Activated naive CD4-positive, alpha-beta T cell treated with anti-CD3 and anti-CD28 coated beads, Interleukin-2, amount 10 ng/mL, durations not matched to agents 7 days and 5 days (primary cell): Measurements from ENCODE around the gene SEMA5B.

Experiments used
- CTCF ChIA-PET: fragments of 350-600 bp; sonication (Branson Sonifier 250); formaldehyde crosslinking; loops from one replicate; lab custom pipeline; 2021; ENCODE audit warnings: antibody characterized with exemption; lab: Charles Lee
- DNase-seq: peaks from one replicate; pipeline ENCODE4 v3.0.0-alpha.2; 2020
- H3K27ac Mint-ChIP-seq: one replicate; pipeline ENCODE4 v1.8.0; 2021; ENCODE audit warnings: mild to moderate bottlenecking, moderate library complexity, mixed read lengths
- H3K27me3 Mint-ChIP-seq: one replicate; pipeline ENCODE4 v1.8.0; 2021; ENCODE audit warnings: mild to moderate bottlenecking, mixed read lengths
- H3K36me3 Mint-ChIP-seq: one replicate; pipeline ENCODE4 v1.8.0; 2021; ENCODE audit warnings: mixed read lengths
- H3K4me1 Mint-ChIP-seq: one replicate; pipeline ENCODE4 v1.8.0; 2021; ENCODE audit warnings: mixed read lengths
- H3K4me3 Mint-ChIP-seq: one replicate; pipeline ENCODE4 v1.8.0; 2021; ENCODE audit warnings: mild to moderate bottlenecking, moderate library complexity, mixed read lengths
- H3K9me3 Mint-ChIP-seq: one replicate; pipeline ENCODE4 v1.8.0; 2021; ENCODE audit warnings: mixed read lengths

Gene SEMA5B

DNA sequence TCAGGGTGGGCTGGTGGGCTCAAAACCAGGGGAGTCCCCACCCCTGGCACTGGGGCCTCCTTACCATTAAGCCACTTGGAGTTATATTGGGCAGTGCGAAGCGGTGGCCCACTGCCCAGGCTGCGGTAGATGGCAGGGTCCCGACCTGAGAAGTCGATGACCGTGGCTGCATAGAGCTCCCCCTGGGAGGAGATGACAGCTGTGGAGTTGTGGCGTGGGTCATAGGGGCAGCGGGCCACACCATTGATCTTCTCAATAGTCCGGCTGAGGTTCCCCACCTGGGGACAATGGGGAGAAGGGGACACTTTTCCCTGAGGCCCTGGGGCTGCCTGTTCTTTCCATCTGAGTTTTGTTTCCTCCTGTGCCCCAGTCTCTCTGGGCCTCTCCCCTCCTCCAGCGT, 99.8 kb downstream of the SEMA5B start:
- CTCF ChIA-PET, result no interaction called here
- Mint-ChIP-seq H3K4me3 (no peak overlapping the region), H3K36me3 (no peaks in the 10 kb centered on the region), H3K9me3 (no peaks in the 10 kb centered on the region), H3K27me3 (peaks cover 40% of the 10 kb centered on the region), H3K27ac (no peak overlapping the region), H3K4me1 (no peaks in the 10 kb centered on the region)
- DNase-seq, result no peak

DNA sequence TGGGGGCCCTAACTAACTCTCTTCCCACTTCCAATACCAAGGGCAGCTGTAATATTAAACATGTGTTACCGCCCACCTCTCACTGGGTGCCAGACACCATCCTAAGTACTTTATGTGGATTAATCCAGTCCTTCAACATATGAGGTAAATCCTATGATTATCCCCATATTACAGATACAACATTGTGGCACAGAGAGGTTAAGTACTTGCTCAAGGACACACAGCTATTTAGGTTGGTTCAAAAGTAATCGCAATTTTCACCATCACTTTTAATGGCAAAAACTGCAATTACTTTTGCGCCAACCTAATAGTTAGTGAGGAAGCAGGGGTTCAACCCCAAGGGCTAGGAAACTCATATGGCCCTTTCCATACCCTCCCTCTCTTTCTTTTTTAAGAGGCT, 100.8 kb downstream of the SEMA5B start:
- DNase-seq, result no peak
- no peak overlapping the region for H3K4me3 Mint-ChIP-seq
- peaks cover 39% of the 10 kb centered on the region for H3K27me3 Mint-ChIP-seq
- H3K27ac Mint-ChIP-seq, result no peak overlapping the region
- H3K4me1 Mint-ChIP-seq, result no peaks in the 10 kb centered on the region
- H3K36me3 Mint-ChIP-seq, result no peaks in the 10 kb centered on the region
- no peaks in the 10 kb centered on the region for H3K9me3 Mint-ChIP-seq
- CTCF ChIA-PET, result interaction anchor here (1.6 kb wide), 1 partner anchor 16 kb away, joined by 4 read pairs; no protein-coding TSS in a partner anchor

DNA sequence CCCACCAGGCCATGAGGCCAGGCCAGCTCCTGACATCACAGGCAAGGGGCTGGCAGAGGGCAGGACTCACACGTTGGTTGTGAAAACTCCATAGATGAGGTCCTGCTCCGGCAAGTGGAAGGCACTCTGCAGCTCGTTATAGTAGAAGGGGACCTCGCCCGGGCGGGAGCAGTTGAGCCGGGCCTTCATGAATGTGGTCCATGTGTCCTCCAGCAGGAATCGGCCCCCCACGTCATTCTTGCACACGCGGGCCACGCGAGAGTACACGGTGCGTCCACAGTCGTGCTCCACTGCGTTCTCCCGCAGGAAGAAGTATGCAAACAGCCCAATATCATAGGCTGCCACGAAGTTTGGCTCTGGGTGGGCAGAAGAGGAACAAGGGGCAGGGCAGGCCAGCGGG, 101.2 kb downstream of the SEMA5B start:
- Mint-ChIP-seq H3K4me3 (no peak overlapping the region), H3K36me3 (no peaks in the 10 kb centered on the region), H3K27me3 (peaks cover 39% of the 10 kb centered on the region), H3K4me1 (no peaks in the 10 kb centered on the region), H3K27ac (no peak overlapping the region), H3K9me3 (no peaks in the 10 kb centered on the region)
- CTCF ChIA-PET, result interaction anchor here (1.6 kb wide), 1 partner anchor 16 kb away, joined by 4 read pairs; no protein-coding TSS in a partner anchor
- DNase-seq, result no peak

DNA sequence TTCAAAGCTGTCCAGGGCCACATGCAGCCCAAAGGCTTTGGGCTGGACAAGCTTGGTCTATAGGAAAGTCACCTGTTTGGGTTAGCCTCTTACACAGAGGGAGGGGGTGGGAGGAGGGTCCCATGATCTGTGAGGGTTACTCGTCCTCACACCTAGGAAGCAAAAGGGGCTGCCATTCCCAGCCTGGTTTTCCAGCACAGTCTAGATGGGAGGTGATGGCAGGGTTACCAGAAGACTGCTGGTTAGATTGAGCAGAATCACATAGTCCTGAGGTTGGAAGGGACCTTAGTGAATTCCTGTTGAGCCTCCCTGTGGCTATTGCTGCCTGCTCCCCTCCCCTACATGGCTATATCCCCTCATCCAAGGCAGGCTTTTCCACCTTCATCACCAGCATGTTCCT, 101.8 kb downstream of the SEMA5B start:
- H3K9me3 Mint-ChIP-seq, result no peaks in the 10 kb centered on the region
- H3K36me3 Mint-ChIP-seq, result no peaks in the 10 kb centered on the region
- H3K27ac Mint-ChIP-seq, result no peak overlapping the region
- H3K4me1 Mint-ChIP-seq, result no peaks in the 10 kb centered on the region
- no peak overlapping the region for H3K4me3 Mint-ChIP-seq
- CTCF ChIA-PET, result interaction anchor here (1.6 kb wide), 1 partner anchor 17 kb away, joined by 4 read pairs; no protein-coding TSS in a partner anchor
- peaks cover 39% of the 10 kb centered on the region for H3K27me3 Mint-ChIP-seq
- no peak for DNase-seq

DNA sequence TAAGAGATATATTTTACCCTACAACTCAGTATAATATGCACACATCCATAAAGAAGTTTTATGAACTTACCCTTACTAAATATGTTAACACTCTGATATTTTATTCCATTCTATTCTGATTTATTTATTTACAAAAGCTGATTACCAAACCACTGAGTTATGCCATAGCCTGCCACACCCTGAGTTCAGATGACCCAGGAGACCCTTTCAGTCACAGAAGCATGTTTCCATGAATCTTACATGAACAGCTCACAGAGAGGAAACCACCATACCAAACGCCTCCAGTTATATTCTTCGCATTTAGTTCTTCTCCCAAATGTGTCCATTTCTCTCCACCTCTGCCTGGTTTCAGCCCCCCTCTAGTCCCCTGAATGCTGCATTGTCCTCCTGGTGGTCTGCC, 103.5 kb downstream of the SEMA5B start:
- Mint-ChIP-seq H3K27ac (no peak overlapping the region), H3K4me1 (no peaks in the 10 kb centered on the region), H3K36me3 (no peaks in the 10 kb centered on the region), H3K4me3 (no peak overlapping the region), H3K9me3 (no peaks in the 10 kb centered on the region), H3K27me3 (peaks cover 31% of the 10 kb centered on the region)
- DNase-seq, result no peak
- CTCF ChIA-PET, result interaction anchor here (1.1 to 1.7 kb wide), 2 partner anchors 20 to 66 kb away, joined by 3 read pairs; no protein-coding TSS in a partner anchor

DNA sequence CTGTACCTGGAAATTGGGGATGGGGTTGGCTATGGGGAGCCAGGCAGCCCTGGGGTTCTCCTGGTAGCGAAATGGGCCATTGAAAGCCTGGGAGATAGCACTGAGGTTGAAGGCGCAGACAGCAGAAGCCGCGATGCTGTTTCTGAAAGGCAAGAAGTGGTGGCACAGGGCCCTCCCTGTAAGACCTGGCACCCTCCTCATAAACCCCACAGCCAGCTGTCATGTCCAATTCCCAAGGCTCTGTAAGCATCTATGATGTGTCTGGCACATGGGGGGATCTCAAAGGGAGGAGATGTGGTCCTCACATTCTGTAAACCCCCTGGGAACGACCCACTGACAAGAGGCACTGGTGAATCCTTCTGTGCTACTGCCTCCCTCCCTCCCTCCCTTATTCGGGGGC, 104.0 kb downstream of the SEMA5B start:
- no peak for DNase-seq
- Mint-ChIP-seq H3K36me3 (no peaks in the 10 kb centered on the region), H3K4me3 (no peak overlapping the region), H3K27me3 (peaks cover 26% of the 10 kb centered on the region), H3K9me3 (no peaks in the 10 kb centered on the region), H3K27ac (no peak overlapping the region), H3K4me1 (no peaks in the 10 kb centered on the region)
- CTCF ChIA-PET, result interaction anchor here (1.7 kb wide), 1 partner anchor 20 kb away, joined by 3 read pairs; no protein-coding TSS in a partner anchor

DNA sequence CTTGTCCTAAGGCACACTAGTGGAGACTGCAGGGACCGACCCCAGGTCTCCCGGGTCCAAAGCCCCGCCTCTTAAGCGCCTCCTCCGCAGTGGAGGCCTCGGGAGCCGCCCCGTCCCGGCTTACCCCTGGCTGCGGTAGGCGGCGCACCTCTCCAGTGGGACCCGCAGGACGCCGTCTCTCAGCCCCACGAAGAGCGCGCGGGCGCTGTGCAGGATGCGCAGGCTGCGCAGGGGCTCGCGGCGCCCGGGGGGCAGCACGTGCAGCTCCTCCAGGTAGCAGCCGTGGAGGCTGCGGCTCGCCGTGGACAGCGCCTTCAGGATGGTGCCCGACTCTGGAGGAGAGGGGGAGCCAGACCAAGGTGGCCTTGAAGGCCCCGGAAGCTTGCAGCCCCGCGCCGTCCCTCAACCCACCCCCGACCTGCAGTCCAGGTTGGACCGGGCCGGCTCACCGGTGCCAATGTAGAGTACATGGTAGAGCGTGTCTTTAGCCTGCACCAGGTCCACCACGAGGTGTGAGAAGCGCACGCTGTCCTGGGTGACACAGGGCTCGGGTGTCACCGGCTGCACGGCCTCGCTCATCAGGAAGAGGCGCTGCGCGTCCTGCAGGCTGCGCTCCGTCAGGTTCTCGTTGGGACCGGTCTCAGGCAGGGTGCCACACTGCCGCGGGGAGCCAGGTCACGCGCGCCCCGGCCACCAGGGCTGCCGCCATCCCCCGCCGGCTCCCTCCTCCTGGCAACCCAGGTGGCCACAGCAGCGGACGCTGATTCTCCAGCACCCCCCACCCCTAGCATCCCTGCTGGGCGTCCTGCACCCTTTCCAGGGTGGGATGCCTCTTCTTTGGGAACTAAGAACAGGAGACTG, 105.5 kb downstream of the SEMA5B start:
- peak; percentile 64 for DNase-seq
- Mint-ChIP-seq H3K36me3 (no peaks in the 10 kb centered on the region), H3K4me1 (no peaks in the 10 kb centered on the region), H3K27ac (no peak overlapping the region), H3K27me3 (peaks cover 18% of the 10 kb centered on the region), H3K4me3 (no peak overlapping the region), H3K9me3 (no peaks in the 10 kb centered on the region)
- CTCF ChIA-PET, result interaction anchor here (0.7 to 1.0 kb wide), 3 partner anchors 32 to 165 kb away, joined by 3 read pairs; no protein-coding TSS in a partner anchor

DNA sequence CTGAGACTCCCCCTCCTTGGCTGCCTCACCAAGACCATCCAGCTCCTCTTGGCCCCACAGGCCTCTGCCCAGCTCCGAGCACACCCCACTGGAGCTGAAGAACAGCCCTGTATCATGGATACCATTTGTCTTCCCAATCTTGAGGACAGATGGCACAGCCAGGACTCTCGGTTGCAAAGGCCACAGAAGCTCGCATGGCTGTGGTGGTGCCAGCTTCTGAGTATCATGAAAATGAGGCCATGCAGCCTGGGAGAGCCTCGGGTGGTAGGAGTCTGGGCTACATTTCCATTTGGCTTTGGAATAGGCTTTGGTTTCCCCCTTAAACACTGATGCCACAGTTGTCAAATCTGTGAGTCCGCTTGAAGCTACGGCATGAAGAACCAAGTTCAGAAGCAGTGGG, 106.6 kb downstream of the SEMA5B start:
- Mint-ChIP-seq H3K9me3 (no peaks in the 10 kb centered on the region), H3K27me3 (peaks cover 23% of the 10 kb centered on the region), H3K4me3 (no peak overlapping the region), H3K4me1 (peaks cover 4% of the 10 kb centered on the region), H3K36me3 (no peaks in the 10 kb centered on the region), H3K27ac (no peak overlapping the region)
- CTCF ChIA-PET, result interaction anchor here (0.7 to 1.3 kb wide), 4 partner anchors 104 to 164 kb away, joined by 3 read pairs; no protein-coding TSS in a partner anchor
- DNase-seq, result no peak

DNA sequence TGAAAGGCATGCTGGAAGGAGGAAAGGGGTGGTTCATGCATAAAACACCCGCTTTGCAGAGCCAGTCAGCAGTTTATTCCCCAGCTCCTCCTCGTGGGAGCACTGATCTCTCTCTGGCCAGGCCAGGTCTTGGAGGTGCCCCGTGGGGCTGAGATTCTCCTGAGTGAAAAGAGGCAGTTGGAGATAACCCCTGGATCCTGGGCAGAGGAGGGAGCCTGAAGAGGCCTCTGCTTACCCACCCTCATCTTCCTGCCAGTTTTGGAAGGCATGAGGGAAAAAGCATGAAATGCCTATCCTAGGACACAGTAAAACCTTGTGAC, 108.3 kb downstream of the SEMA5B start:
- peaks cover 10% of the 10 kb centered on the region for H3K4me1 Mint-ChIP-seq
- no peak for DNase-seq
- H3K36me3 Mint-ChIP-seq, result no peaks in the 10 kb centered on the region
- no peaks in the 10 kb centered on the region for H3K9me3 Mint-ChIP-seq
- H3K4me3 Mint-ChIP-seq, result no peak overlapping the region
- no peak overlapping the region for H3K27ac Mint-ChIP-seq
- peaks cover 33% of the 10 kb centered on the region for H3K27me3 Mint-ChIP-seq
- CTCF ChIA-PET, result no interaction called here

DNA sequence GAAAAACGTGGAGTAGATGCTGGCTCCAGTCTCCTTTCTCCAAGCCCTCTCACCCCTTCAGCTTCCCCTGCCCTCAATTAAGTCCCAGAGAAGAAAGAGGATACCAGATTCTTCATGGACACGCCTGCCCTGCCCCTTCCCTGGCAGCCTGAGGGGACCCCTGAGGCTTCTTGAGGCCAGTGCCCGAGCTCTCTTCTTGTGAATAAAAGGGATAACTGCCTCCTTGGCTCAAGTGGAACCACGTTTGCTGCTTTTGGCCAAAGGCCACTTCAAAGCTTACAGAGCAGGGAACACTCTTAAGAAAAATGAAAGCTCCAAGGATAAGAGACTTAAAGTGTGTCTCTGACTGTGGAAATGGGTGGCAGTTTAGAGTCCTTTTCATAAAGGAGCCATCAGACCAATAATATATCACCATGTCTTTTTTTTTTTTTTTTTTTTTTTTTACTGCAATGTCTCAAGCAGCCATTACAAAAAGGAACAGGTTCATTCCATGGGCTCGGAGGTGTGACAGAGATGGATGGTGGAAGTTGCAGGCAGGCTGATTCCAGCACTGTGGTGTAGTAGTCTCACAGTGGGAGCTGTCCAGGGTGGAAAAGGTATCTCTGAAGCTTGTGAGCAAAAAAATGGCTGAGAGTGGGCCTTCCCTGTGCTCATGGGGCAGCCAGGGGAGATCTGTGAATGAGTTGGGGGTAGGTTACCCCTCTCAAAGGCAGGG, 108.8 kb downstream of the SEMA5B start:
- Mint-ChIP-seq H3K9me3 (no peaks in the 10 kb centered on the region), H3K4me1 (peaks cover 12% of the 10 kb centered on the region), H3K36me3 (no peaks in the 10 kb centered on the region), H3K27me3 (peaks cover 38% of the 10 kb centered on the region), H3K4me3 (no peak overlapping the region), H3K27ac (no peak overlapping the region)
- CTCF ChIA-PET, result no interaction called here
- DNase-seq, result no peak

DNA sequence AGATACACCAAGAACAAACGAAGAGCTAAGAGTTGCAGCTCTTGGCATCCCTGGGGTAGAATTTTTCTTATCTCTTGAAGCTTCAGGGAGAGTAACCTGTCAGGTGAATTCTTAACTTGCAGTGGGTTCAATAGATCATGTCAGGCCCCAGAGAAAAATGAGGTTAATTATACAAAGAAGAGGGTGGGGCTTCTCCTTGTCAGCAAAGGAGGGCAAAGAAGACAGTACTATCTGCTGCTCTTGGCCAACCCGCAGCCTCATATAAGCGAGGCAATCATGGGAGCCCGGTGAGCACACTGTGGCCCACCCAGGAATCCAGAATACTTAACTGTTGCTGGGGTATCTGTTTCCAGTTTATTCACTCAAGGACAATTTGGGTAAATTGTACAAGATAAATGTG, 110.2 kb downstream of the SEMA5B start:
- CTCF ChIA-PET, result interaction anchor here (1.4 kb wide), 1 partner anchor 111 kb away, joined by 3 read pairs; no protein-coding TSS in a partner anchor
- no peak overlapping the region for H3K27ac Mint-ChIP-seq
- no peaks in the 10 kb centered on the region for H3K9me3 Mint-ChIP-seq
- H3K36me3 Mint-ChIP-seq, result no peaks in the 10 kb centered on the region
- H3K4me3 Mint-ChIP-seq, result no peak overlapping the region
- no peak for DNase-seq
- peaks cover 13% of the 10 kb centered on the region for H3K4me1 Mint-ChIP-seq
- H3K27me3 Mint-ChIP-seq, result peaks cover 50% of the 10 kb centered on the region

DNA sequence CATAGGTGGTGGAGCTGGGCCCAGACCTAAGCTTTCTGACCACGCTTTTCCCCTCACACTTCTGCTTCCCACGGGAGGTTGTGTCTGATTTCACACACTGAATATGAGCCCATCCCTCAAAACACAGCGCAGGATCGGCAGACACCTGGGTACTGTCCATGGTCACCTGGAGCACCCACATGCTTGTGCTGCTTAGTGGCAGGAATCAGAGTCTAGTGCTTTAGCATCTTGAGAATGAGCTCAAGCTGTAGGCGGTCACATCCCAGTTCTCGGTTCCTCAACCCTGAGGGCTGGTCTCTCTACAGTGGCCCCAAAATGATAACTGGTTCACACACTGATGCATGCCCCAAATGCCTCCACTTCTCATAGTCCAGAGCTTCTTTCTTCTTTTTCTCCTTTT, 111.0 kb downstream of the SEMA5B start:
- peaks cover 58% of the 10 kb centered on the region for H3K27me3 Mint-ChIP-seq
- CTCF ChIA-PET, result interaction anchor here (1.4 kb wide), 1 partner anchor 112 kb away, joined by 3 read pairs; no protein-coding TSS in a partner anchor
- H3K4me1 Mint-ChIP-seq, result peaks cover 13% of the 10 kb centered on the region
- H3K9me3 Mint-ChIP-seq, result no peaks in the 10 kb centered on the region
- H3K36me3 Mint-ChIP-seq, result no peaks in the 10 kb centered on the region
- H3K4me3 Mint-ChIP-seq, result no peak overlapping the region
- H3K27ac Mint-ChIP-seq, result no peak overlapping the region
- no peak for DNase-seq

DNA sequence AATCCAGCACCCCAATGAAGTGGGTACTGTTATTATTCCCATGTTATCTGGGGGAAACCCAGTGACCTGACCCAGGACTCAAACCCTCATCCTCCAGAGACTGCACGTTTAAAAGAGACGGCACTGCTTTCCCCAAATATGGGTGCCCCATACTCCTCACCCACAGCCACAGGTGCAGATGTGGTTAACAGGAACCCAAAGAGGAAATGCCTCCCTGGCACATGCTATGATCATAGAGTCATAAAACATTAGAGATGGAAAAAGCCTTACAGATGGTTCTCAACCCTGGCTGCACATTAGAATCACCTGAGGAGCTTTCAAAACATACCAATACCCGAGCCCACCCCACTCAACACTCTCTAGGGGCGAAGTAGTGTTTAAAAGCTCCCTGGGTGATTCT, 111.5 kb downstream of the SEMA5B start:
- Mint-ChIP-seq H3K27me3 (peaks cover 63% of the 10 kb centered on the region), H3K4me1 (peaks cover 13% of the 10 kb centered on the region), H3K4me3 (no peak overlapping the region), H3K27ac (no peak overlapping the region), H3K36me3 (no peaks in the 10 kb centered on the region), H3K9me3 (no peaks in the 10 kb centered on the region)
- no peak for DNase-seq
- CTCF ChIA-PET, result no interaction called here

DNA sequence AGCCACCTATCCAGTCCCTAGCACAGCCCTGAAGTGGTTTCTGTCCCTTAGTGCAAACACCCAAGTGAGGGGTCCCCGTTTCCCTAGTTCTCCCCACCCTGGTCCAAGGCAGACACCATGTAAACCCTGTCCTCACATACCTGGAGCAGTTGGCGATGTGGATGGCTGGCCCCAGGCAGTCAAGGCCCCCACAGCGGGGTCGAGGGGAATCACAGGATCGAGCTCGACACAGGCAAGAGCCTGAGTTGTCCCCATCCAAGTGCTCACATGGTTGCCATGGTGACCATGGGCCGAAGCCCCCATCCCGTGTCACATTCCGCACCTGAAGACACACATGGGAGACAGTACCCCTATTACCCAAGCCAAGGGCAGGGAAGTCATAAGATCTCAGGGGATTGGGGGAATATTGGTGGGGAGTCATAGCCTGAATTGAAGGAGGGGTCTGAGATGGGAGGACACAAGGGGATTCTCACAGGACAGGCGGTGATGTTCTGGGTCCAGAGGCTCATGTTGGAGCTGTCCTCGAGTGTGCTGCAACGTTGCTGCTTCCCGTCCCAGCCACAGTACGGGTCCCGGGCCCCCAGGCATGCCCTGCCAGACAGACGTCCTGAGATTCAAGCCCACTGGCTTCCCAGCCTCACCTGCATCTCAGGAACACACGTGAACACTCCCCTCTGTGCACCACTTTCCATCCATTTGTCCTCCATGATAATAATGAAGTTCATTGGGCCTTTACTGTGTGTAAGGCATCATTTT, 112.1 kb downstream of the SEMA5B start:
- Mint-ChIP-seq H3K4me3 (no peak overlapping the region), H3K36me3 (no peaks in the 10 kb centered on the region), H3K9me3 (no peaks in the 10 kb centered on the region), H3K4me1 (peaks cover 13% of the 10 kb centered on the region), H3K27ac (no peak overlapping the region), H3K27me3 (peaks cover 68% of the 10 kb centered on the region)
- CTCF ChIA-PET, result no interaction called here
- no peak for DNase-seq
